ENCODE data around the gene ZC2HC1B.

GRCh38 chr6:143857651-143858050 lies 6.6 kb upstream of the ZC2HC1B start:
- no peak for TF ChIP-seq CTCF (IDR thresholded peaks at IDR 0.05; ENCODE audit: low read depth, low read length)
- no peak for TF ChIP-seq EZH2phosphoT487 (IDR thresholded peaks at IDR 0.05; ENCODE audit: low read depth)

Measured in OCI-LY3 (cell line).